Vagina (tissue), 2 donors: ENCODE data around the gene TIMM44.

Experiments used
- POLR2A ChIP-seq, 2 donors: fragments of 450-650 bp; IDR thresholded peaks; one replicate each; pipeline ENCODE4 v1.6.1; 2017; ENCODE audit warnings: antibody characterized with exemption in 2 of 2, mild to moderate bottlenecking in 2 of 2, moderate library complexity in 2 of 2
- POLR2AphosphoS5 ChIP-seq, 2 donors: sonication (generic); formaldehyde crosslinking; IDR thresholded peaks; one replicate each; pipeline ENCODE4 v1.9.0; 2017; ENCODE audit warnings: antibody characterized with exemption in 2 of 2, mild to moderate bottlenecking in 2 of 2, low read depth in 1 of 2; ENCODE audit not compliant: insufficient read depth in 1 of 2
- TF ChIP-seq, protein P1 (sequence below), 3 experiments: fragments of 450-650 bp in 2 of 3; fragments of 200-600 bp in 1 of 3; sonication (generic) in 1 of 3; IDR thresholded peaks; one replicate each; pipeline ENCODE4 v1.5.1; 2017 to 2019; ENCODE audit warnings: antibody characterized with exemption in 3 of 3, mild to moderate bottlenecking in 2 of 3, moderate library complexity in 2 of 3

DNA sequence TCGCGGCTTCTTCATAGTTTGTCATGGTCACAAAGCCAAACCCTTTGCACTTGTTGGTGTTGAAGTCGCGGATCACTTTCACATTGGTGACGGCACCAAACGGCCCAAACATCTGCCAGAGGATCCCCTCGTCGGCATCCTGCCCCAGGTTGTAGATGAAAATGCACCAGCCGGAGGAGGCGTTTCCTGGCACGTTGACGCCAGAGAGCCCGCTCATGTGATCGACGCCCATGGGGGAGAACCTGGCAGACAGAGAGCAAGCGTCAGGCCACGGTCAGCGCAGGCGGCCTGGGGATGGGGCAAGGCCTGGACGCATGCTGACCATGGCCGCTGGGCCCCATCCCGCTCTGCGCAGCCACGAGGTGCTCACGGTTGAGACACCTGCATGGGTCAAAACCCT is 20.1 kb upstream of the TIMM44 start:
- TF ChIP-seq, protein P1, sequence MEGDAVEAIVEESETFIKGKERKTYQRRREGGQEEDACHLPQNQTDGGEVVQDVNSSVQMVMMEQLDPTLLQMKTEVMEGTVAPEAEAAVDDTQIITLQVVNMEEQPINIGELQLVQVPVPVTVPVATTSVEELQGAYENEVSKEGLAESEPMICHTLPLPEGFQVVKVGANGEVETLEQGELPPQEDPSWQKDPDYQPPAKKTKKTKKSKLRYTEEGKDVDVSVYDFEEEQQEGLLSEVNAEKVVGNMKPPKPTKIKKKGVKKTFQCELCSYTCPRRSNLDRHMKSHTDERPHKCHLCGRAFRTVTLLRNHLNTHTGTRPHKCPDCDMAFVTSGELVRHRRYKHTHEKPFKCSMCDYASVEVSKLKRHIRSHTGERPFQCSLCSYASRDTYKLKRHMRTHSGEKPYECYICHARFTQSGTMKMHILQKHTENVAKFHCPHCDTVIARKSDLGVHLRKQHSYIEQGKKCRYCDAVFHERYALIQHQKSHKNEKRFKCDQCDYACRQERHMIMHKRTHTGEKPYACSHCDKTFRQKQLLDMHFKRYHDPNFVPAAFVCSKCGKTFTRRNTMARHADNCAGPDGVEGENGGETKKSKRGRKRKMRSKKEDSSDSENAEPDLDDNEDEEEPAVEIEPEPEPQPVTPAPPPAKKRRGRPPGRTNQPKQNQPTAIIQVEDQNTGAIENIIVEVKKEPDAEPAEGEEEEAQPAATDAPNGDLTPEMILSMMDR (IDR thresholded peaks at IDR 0.05) = no peak
- TF ChIP-seq POLR2AphosphoS5 (IDR thresholded peaks at IDR 0.05; ENCODE audit: insufficient read depth in 1 of 2, low read depth in 1 of 2) (no peak), POLR2A (IDR thresholded peaks at IDR 0.05) (no peak)
